Endothelial cell of umbilical vein (primary cell): ENCODE results near the gene SNX5.

Experiments used
- FOS ChIP-seq: IDR thresholded peaks from 2 replicates; pipeline ENCODE4 v1.6.1; 2011; ENCODE audit warnings: mild to moderate bottlenecking, low read length, moderate library complexity, borderline replicate concordance; ENCODE audit not compliant: insufficient read depth
- POLR2A ChIP-seq: IDR thresholded peaks from 2 replicates; pipeline ENCODE4 v1.6.1; 2012; ENCODE audit warnings: low read depth, mild to moderate bottlenecking, control low read depth, low read length
- POLR2AphosphoS5 ChIP-seq: IDR thresholded peaks from 2 replicates; pipeline ENCODE4 v1.6.1; 2012; ENCODE audit warnings: low read depth, mild to moderate bottlenecking, control low read depth, low read length, moderate library complexity; ENCODE audit not compliant: insufficient read depth
- TF ChIP-seq, protein P1 (sequence below), 2 donors: IDR thresholded peaks; 1 replicate in 1 of 2; 2 replicates in 1 of 2; pipeline ENCODE4 v1.5.1; 2011; ENCODE audit warnings: low read length in 2 of 2, mild to moderate bottlenecking in 2 of 2, moderate library complexity in 2 of 2, control low read depth in 1 of 2, inconsistent platforms in 1 of 2, low read depth in 1 of 2; ENCODE audit not compliant: insufficient read depth in 1 of 2; ENCODE audit errors: extremely low read depth in 1 of 2

DNA sequence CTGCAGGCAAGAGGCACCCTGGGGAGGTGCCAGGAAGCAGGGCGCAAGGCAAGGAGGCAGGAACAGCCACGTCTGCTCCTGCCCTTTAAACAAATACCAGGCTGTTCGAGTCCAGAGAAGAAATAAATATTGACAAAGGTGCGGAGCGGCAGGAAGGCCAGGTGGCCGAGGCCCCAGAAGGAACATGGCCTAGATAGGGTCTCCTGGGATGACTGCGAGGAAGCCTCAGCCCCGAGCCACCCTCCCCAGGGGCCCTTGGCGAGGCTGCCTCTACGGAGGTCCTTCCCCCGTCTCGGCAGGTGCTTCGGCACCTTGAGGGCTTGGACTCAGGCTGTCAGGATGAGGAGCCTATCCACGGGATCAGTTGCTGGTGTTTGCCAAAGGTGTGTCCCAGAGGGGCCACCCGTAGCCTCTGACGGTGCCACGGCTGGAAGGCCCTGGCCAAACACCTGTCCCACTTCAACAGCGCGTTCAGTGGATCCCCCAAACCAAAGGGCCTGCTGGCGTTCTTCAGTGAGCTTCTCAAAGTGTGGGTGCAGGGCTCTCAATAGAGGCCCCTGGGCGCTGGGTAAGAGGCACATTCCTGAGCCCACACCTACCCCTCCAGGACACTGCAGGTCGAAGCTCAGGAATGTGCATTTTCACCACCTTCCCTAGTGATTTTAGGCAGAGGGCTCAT lies 39.8 kb downstream of the SNX5 start:
- TF ChIP-seq, protein P1, sequence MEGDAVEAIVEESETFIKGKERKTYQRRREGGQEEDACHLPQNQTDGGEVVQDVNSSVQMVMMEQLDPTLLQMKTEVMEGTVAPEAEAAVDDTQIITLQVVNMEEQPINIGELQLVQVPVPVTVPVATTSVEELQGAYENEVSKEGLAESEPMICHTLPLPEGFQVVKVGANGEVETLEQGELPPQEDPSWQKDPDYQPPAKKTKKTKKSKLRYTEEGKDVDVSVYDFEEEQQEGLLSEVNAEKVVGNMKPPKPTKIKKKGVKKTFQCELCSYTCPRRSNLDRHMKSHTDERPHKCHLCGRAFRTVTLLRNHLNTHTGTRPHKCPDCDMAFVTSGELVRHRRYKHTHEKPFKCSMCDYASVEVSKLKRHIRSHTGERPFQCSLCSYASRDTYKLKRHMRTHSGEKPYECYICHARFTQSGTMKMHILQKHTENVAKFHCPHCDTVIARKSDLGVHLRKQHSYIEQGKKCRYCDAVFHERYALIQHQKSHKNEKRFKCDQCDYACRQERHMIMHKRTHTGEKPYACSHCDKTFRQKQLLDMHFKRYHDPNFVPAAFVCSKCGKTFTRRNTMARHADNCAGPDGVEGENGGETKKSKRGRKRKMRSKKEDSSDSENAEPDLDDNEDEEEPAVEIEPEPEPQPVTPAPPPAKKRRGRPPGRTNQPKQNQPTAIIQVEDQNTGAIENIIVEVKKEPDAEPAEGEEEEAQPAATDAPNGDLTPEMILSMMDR (IDR thresholded peaks at IDR 0.05; ENCODE audit: extremely low read depth in 1 of 2, insufficient read depth in 1 of 2, low read depth in 1 of 2, low read length in 2 of 2) = no peak
- TF ChIP-seq POLR2A (no peak), POLR2AphosphoS5 (no peak), FOS (no peak)
